Tibial artery (tissue), 4 donors: ENCODE data around the gene CEMP1.
"Not testable (repeated sequence)": the region's sequence is repeated elsewhere in the genome, so short reads cannot be mapped to it uniquely, and the experiment has no call there.

Experiments used
- DNase-seq, 2 donors: peaks; one replicate each; pipeline ENCODE4 v3.0.0-alpha.2; 2019
- H3K27ac ChIP-seq, 2 donors: fragments of 200-600 bp; sonication (generic) in 1 of 2; 1 replicate in 1 of 2; 2 replicates in 1 of 2; pipeline ENCODE4 v1.5.1; 2018 to 2019; ENCODE audit warnings: mild to moderate bottlenecking in 1 of 2
- H3K27me3 ChIP-seq, 2 donors: fragments of 200-600 bp; sonication (generic) in 1 of 2; one replicate each; pipeline versions ENCODE4 v1.5.1 to v1.6.0; 2016 to 2019
- H3K36me3 ChIP-seq, 3 donors: fragments of 200-600 bp; sonication (generic) in 2 of 3; one replicate each; pipeline ENCODE4 v1.5.1; 2016 to 2019; ENCODE audit warnings: mild to moderate bottlenecking in 2 of 3
- H3K4me1 ChIP-seq, 4 donors: fragments of 200-600 bp; sonication (generic) in 2 of 4; 1 replicate in 3 of 4; 2 replicates in 1 of 4; pipeline ENCODE4 v1.5.1; 2016 to 2019
- H3K4me3 ChIP-seq, 2 donors: fragments of 200-600 bp; sonication (generic) in 1 of 2; 1 replicate in 1 of 2; 2 replicates in 1 of 2; pipeline ENCODE4 v1.5.1; 2018 to 2019; ENCODE audit warnings: mild to moderate bottlenecking in 2 of 2
- H3K9me3 ChIP-seq, 3 donors: fragments of 200-600 bp; sonication (generic) in 1 of 3; one replicate each; pipeline ENCODE4 v1.5.1; 2016 to 2019
- CTCF ChIP-seq, 2 experiments: fragments of 200-600 bp in 1 of 2; fragments of 450-650 bp in 1 of 2; IDR thresholded peaks; one replicate each; pipeline ENCODE4 v1.5.1; 2017 to 2019; ENCODE audit warnings: antibody characterized with exemption in 2 of 2, mild to moderate bottlenecking in 1 of 2, moderate library complexity in 1 of 2
- intact Hi-C: fragments of 100-400 bp; cut with DNase I; formaldehyde crosslinking; loops from one replicate; pipeline ENCODE4 v1.15.0; 2023; ENCODE audit warnings: low total_unique reads

The CEMP1 gene

GRCh38 chr16:2535625-2536013, 4.4 kb upstream of the CEMP1 start:
- TF ChIP-seq CTCF (IDR thresholded peaks at IDR 0.05) = no peak
- no peaks in the 10 kb centered on the region for H3K9me3 ChIP-seq
- H3K36me3 ChIP-seq = peaks cover 0 to 5% (median 0%) of the 10 kb centered on the region in 3 donors
- H3K4me3 ChIP-seq = no peak overlapping the region
- H3K27ac ChIP-seq = peak overlapping the region in 1 of 2 donors; percentile 34
- H3K4me1 ChIP-seq = peaks cover 0 to 43% (median 31%) of the 10 kb centered on the region in 4 donors
- no peaks in the 10 kb centered on the region for H3K27me3 ChIP-seq
- peak; percentile 66 to 79 for DNase-seq
- intact Hi-C loops = no loop called here

GRCh38 chr16:2534335-2534734, 3.1 kb upstream of the CEMP1 start:
- peaks cover 0 to 30% (median 18%) of the 10 kb centered on the region in 4 donors for H3K4me1 ChIP-seq
- H3K9me3 ChIP-seq, H3K4me3 ChIP-seq, H3K27me3 ChIP-seq, H3K27ac ChIP-seq, intact Hi-C loops, DNase-seq, H3K36me3 ChIP-seq: not testable (repeated sequence)

- Histone ChIP-seq H3K27me3 (no peaks in the 10 kb centered on the region), H3K36me3 (peaks cover 0 to 10% (median 0%) of the 10 kb centered on the region in 3 donors), H3K27ac (peak overlapping the region in 1 of 2 donors; percentile 99), H3K9me3 (no peaks in the 10 kb centered on the region), H3K4me3 (no peak overlapping the region), H3K4me1 (peaks cover 0 to 25% (median 14%) of the 10 kb centered on the region in 4 donors)
- TF ChIP-seq CTCF (IDR thresholded peaks at IDR 0.05) = no peak
- intact Hi-C loops = no loop called here
- no peak for DNase-seq
These were observed 2.7 kb upstream of the CEMP1 start for GRCh38 chr16:2533912-2534311.

- H3K27ac ChIP-seq = peak overlapping the region; percentile 98 to 99
- not testable (repeated sequence) for H3K9me3 ChIP-seq, DNase-seq
These were observed 2.0 kb upstream of the CEMP1 start for GRCh38 chr16:2533142-2533755.

GRCh38 chr16:2532494-2533141, 1.4 kb upstream of the CEMP1 start:
- Histone ChIP-seq H3K9me3 (no peaks in the 10 kb centered on the region), H3K4me3 (peak overlapping the region; percentile 72 to 84), H3K36me3 (peaks cover 6 to 23% (median 12%) of the 10 kb centered on the region in 3 donors), H3K27me3 (no peaks in the 10 kb centered on the region), H3K27ac (peak overlapping the region; percentile 98 to 99), H3K4me1 (peaks cover 0 to 22% (median 10%) of the 10 kb centered on the region in 4 donors)
- intact Hi-C loops = no loop called here
- DNase-seq = peak; percentile 67 to 87
- TF ChIP-seq CTCF (IDR thresholded peaks at IDR 0.05) = no peak

More at GRCh38 chr16:2533142-2533755, 2.0 kb upstream of the CEMP1 start:
- peaks cover under 1 to 17% (median 6%) of the 10 kb centered on the region in 3 donors for H3K36me3 ChIP-seq
- H3K4me1 ChIP-seq = peaks cover 0 to 22% (median 10%) of the 10 kb centered on the region in 4 donors
- H3K4me3 ChIP-seq = peak overlapping the region; percentile 72 to 84
- H3K27me3 ChIP-seq, intact Hi-C loops: not testable (repeated sequence)

- TF ChIP-seq CTCF (IDR thresholded peaks at IDR 0.05) = no peak
- peak overlapping the region; percentile 98 to 99 for H3K27ac ChIP-seq
- H3K36me3 ChIP-seq = peaks cover 6 to 31% (median 19%) of the 10 kb centered on the region in 3 donors
- intact Hi-C loops = no loop called here
- peaks cover 0 to 18% (median 8%) of the 10 kb centered on the region in 4 donors for H3K4me1 ChIP-seq
- no peaks in the 10 kb centered on the region for H3K9me3 ChIP-seq
- peak; percentile 98 to 99 for DNase-seq
- peak overlapping the region; percentile 72 to 84 for H3K4me3 ChIP-seq
- H3K27me3 ChIP-seq = no peaks in the 10 kb centered on the region
These were observed 687 bp upstream of the CEMP1 start for GRCh38 chr16:2531696-2532493.
